GM12878 (cell line): Measurements from ENCODE around the gene DDX46.

Experiments used
- MYC ChIP-seq: IDR thresholded peaks from 2 replicates; pipeline ENCODE4 v1.6.1; 2011; ENCODE audit warnings: mild to moderate bottlenecking, low read length, moderate library complexity, inconsistent platforms; ENCODE audit not compliant: insufficient read depth, insufficient replicate concordance, insufficient read length, severe bottlenecking
- ZNF274 ChIP-seq: IDR thresholded peaks from one replicate; pipeline ENCODE4 v1.8.0; 2011; ENCODE audit not compliant: insufficient read length, insufficient read depth

DNA sequence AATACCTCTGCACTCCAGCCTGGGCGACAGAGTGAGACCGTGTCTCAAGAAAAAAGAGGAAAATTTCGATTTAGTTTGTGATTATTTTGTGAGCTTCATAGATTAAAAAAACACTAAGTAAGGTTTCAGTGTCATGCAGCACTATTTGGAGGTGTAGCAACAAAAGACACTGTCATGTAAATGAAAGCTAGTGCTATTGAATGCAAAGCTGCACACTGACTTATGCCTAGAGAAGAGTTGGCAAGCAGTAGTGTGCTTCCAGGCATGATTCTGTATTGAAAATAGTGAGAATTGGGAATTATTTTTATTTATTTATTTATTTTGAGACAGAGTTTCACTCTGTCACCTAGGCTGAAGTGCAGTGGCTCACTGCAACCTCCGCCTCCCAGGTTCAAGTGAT is 34.5 kb downstream of the DDX46 start:
- TF ChIP-seq ZNF274 (no peak), MYC (no peak)
